Tibial artery (tissue), 4 donors: ENCODE data around the gene GPR173.

Experiments used
- DNase-seq, 2 donors: peaks; one replicate each; pipeline ENCODE4 v3.0.0-alpha.2; 2019
- H3K27ac ChIP-seq, 2 donors: fragments of 200-600 bp; sonication (generic) in 1 of 2; 1 replicate in 1 of 2; 2 replicates in 1 of 2; pipeline ENCODE4 v1.5.1; 2018 to 2019; ENCODE audit warnings: mild to moderate bottlenecking in 1 of 2
- H3K27me3 ChIP-seq, 2 donors: fragments of 200-600 bp; sonication (generic) in 1 of 2; one replicate each; pipeline versions ENCODE4 v1.5.1 to v1.6.0; 2016 to 2019
- H3K36me3 ChIP-seq, 3 donors: fragments of 200-600 bp; sonication (generic) in 2 of 3; one replicate each; pipeline ENCODE4 v1.5.1; 2016 to 2019; ENCODE audit warnings: mild to moderate bottlenecking in 2 of 3
- H3K4me1 ChIP-seq, 4 donors: fragments of 200-600 bp; sonication (generic) in 2 of 4; 1 replicate in 3 of 4; 2 replicates in 1 of 4; pipeline ENCODE4 v1.5.1; 2016 to 2019
- H3K4me3 ChIP-seq, 2 donors: fragments of 200-600 bp; sonication (generic) in 1 of 2; 1 replicate in 1 of 2; 2 replicates in 1 of 2; pipeline ENCODE4 v1.5.1; 2018 to 2019; ENCODE audit warnings: mild to moderate bottlenecking in 2 of 2
- H3K9me3 ChIP-seq, 3 donors: fragments of 200-600 bp; sonication (generic) in 1 of 3; one replicate each; pipeline ENCODE4 v1.5.1; 2016 to 2019
- intact Hi-C: fragments of 100-400 bp; cut with DNase I; formaldehyde crosslinking; loops from one replicate; pipeline ENCODE4 v1.15.0; 2023; ENCODE audit warnings: low total_unique reads
- TF ChIP-seq, protein P1 (sequence below), 2 experiments: fragments of 200-600 bp in 1 of 2; fragments of 450-650 bp in 1 of 2; IDR thresholded peaks; one replicate each; pipeline ENCODE4 v1.5.1; 2017 to 2019; ENCODE audit warnings: antibody characterized with exemption in 2 of 2, mild to moderate bottlenecking in 1 of 2, moderate library complexity in 1 of 2

Gene GPR173

DNA sequence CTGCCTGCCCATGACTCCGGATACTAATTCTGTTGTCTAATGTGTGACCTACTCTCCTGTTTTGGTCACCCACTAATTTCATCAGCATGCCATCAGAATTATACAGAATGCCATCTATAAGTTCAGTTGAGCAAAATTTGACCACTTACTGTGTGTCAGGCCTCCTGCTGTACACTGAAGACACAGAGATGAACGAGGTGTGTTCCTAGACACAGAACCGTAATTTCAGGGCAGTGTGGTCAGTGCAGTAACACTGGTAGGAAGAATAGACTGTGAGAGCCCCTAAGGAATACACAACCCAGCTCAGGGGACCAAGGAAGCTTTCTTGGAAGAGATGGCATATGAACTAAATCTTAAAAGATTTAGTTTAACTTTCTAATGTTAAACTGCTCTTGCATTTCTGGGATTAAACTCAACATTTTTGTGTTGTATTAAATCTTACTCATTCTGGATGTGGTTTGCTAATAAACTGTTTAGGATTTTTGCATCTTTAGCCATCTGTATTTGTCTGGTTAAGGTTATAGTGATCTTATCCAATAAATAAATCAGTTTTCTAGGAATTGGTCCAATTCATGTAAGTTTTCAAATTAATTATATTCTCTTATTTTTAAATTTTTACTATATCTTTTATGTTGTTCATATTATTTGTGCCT is 79.6 kb downstream of the GPR173 start:
- no peak for DNase-seq
- H3K4me1 ChIP-seq = no peaks in the 10 kb centered on the region
- H3K9me3 ChIP-seq = peaks cover 0 to 7% (median 0%) of the 10 kb centered on the region in 3 donors
- intact Hi-C loops = no loop called here
- no peak overlapping the region for H3K4me3 ChIP-seq
- H3K27me3 ChIP-seq = no peaks in the 10 kb centered on the region
- H3K27ac ChIP-seq = no peak overlapping the region
- TF ChIP-seq, protein P1, sequence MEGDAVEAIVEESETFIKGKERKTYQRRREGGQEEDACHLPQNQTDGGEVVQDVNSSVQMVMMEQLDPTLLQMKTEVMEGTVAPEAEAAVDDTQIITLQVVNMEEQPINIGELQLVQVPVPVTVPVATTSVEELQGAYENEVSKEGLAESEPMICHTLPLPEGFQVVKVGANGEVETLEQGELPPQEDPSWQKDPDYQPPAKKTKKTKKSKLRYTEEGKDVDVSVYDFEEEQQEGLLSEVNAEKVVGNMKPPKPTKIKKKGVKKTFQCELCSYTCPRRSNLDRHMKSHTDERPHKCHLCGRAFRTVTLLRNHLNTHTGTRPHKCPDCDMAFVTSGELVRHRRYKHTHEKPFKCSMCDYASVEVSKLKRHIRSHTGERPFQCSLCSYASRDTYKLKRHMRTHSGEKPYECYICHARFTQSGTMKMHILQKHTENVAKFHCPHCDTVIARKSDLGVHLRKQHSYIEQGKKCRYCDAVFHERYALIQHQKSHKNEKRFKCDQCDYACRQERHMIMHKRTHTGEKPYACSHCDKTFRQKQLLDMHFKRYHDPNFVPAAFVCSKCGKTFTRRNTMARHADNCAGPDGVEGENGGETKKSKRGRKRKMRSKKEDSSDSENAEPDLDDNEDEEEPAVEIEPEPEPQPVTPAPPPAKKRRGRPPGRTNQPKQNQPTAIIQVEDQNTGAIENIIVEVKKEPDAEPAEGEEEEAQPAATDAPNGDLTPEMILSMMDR (IDR thresholded peaks at IDR 0.05) = no peak
- H3K36me3 ChIP-seq = peaks cover 0 to 1% (median 0%) of the 10 kb centered on the region in 3 donors
